Ecto neural progenitor cell (in vitro differentiated cells): ENCODE data around the gene PTPRF.
A peak's percentile ranks its signal among the peaks of the same experiment; 100 is the strongest.
"Not testable (repeated sequence)": the region's sequence is repeated elsewhere in the genome, so short reads cannot be mapped to it uniquely, and the experiment has no call there.

Experiments used
- DNase-seq: peaks from one replicate; pipeline ENCODE4 v3.0.0-alpha.2; 2018; ENCODE audit warnings: low spot score

PTPRF gene

GRCh38 chr1:43530483-43531106 is at the start of gene PTPRF:
Gene PTPRF (plus strand): TSS chr1:43530883. CDS start chr1:43545076, 14,193 bp downstream.
- peak; percentile 86 for DNase-seq

- DNase-seq, result no peak
These were observed 49.2 kb upstream of the PTPRF start for GRCh38 chr1:43481491-43481890.

GRCh38 chr1:43482215-43482614 is 48.5 kb upstream of the PTPRF start:
- DNase-seq, result no peak

DNA sequence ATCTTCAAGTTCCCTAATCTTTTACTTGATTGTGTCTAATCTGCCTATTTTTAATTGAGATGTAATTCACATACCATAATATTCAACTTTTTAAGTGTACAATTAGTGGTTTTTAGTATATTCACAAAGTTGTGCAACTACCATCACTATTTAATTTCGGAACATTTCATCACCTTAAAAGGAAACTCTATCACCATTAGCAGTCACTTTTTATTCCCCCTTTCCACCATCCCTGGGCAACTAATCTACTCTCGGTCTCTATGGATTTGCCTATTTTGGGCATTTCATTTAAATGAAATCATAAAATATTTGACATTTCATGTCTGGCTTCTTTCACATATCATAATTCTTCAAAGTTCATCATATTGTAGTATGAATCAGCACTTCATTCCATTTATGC is 46.3 kb upstream of the PTPRF start:
- DNase-seq, result no peak

GRCh38 chr1:43488165-43488564 is 42.5 kb upstream of the PTPRF start:
- no peak for DNase-seq

- DNase-seq, result no peak
These were observed 39.6 kb upstream of the PTPRF start for GRCh38 chr1:43491061-43491460.

GRCh38 chr1:43492826-43493225 is 37.9 kb upstream of the PTPRF start:
- no peak for DNase-seq

DNA sequence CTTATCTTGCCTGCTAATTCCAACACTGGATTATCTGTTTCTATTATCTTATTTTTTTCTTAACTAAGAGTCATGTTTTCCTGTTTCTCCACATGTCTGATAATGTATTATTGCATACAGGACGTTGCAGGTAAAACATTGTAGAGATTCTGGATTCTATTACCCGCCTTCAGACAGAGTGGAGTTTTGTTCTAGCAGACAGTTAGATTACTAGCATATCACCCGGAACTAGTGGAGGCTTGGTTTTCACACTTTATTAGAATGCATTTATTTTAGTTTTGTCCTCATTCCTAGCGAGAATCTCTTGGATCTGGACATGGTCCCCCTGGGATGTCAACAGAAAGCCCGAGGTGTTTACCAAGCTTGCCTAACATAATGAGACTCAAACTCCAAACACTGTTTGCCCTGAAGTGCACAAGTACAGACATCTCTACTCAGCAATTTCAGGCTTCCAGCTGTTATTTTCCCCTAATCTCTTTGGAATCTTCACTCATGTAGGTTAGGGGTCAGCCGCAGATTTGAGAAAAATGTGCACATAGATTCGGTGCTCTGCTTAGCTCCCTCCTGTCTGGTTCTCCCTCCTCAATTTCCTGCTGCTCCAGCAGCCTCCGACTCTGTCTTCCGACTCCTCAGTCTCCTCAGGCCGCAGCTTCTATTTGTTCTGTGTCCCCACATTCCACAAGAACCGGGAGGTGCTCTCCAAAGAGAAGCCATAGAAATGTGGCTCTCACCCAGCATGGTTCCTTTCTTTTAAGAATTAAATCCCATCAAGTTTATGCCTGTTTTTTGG is 36.8 kb upstream of the PTPRF start:
- DNase-seq, result no peak

DNA sequence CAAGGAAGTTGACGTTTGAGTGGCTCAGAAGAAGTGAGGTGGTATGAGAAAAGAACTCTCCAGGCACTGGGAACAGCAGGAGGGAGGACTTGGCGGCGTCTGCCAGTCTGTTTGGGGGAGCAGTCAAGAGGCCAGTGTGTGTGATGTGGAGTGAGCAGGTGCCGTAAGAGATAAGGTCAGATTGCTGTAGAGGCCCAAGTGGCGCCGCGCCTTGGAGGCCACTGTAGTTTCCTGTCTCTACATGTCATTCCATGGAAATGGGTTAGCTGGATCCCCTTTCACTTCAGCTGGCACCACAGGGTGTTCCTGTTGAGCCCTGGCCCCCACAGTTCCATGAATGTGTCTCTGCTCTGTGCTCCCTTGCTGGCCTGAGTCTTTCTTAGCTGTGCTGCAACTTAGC is 35.5 kb upstream of the PTPRF start:
- DNase-seq, result no peak

- DNase-seq, result no peak
These were observed 30.8 kb upstream of the PTPRF start for GRCh38 chr1:43499898-43500297.

- not testable (repeated sequence) for DNase-seq
These were observed 28.9 kb upstream of the PTPRF start for GRCh38 chr1:43501806-43502205.

- no peak for DNase-seq
These were observed 27.1 kb upstream of the PTPRF start for GRCh38 chr1:43503534-43503933.

DNA sequence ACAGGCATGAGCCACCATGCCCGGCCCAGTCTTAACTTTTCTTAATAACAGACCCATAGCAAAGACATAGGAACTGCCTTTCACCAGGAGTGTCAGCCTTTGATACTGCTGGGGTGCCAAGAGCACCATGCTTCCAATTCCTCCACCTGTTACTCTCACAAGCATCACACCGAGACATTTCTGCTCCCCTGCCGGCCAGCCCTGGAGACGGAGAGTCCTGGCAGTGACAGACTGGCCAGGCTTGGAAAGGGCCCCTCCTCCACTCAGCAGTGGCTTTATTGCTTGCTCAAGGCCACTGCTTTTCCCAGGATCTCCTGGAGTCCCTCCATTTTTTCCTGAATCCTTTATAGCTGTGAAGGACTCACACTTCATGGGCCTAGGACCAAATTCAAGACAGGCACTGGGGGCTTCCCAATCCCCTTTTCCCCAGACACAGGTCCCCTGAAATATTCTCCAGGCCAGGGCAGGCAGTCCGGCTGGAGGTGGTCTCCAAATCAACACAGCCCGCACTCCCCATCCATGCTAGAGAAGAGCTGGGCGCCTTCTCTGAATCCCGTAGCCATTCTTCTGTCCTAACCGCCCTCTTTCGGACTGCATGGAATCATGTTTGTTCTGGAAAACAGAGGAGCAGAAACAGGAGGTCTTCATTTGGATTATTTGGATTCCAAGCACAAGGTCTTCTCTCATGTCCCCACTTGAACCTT is 25.5 kb upstream of the PTPRF start:
- DNase-seq, result no peak

DNA sequence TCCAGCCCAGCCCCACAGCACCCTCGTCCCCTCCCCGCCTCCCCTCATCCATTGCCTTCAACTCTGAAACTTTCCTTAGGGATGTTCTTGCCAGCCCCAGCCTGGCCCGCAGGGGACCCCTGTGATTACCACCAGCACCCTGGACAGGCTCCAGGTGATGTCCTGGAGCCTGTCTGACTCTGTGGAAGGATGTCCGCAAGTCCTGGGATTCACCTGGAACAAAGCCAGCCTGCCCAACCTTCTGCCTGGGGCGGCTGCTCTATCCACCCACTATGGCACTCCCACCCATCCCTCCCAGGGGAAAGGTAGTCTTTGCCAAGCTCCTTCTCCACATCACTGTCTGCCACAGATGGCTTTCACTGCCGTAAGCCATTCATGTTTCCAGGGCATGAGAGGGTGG is 24.4 kb upstream of the PTPRF start:
- no peak for DNase-seq

GRCh38 chr1:43507296-43508295 is 23.1 kb upstream of the PTPRF start:
- DNase-seq, result no peak

DNA sequence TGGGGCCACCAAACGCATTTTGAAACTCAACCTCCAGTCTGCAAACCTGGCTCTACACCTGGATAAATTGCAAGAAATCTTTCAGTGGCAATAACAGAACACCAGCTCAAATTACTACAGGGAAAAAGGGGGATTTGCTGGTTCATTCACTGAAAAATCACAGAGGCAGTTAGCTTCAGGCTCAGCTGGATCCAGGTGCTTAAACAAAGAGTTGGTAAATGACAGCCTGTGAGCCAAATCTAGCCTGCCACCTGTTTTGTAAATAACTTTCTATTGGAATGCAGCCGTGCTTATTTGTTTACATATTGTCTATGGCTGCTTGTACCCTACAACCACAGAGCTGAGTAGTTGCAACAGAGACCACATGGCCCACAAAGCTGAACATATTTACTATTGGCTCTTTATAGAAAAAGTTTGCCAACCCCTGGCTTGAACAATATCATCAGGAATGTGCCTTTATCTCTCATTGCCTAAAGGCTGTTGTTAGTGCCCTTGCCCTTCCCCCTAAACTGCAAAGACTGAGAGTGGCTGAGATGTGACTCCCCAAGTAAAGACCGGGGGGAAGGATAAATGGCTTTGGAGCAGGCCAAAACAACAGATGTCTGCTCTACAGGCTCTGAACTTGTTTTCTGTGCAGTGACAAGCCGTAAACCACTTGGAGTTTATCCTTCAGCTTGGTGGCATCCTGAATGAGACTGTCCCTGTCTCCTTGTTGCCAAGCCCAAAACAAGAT is 21.5 kb upstream of the PTPRF start:
- DNase-seq, result no peak

DNA sequence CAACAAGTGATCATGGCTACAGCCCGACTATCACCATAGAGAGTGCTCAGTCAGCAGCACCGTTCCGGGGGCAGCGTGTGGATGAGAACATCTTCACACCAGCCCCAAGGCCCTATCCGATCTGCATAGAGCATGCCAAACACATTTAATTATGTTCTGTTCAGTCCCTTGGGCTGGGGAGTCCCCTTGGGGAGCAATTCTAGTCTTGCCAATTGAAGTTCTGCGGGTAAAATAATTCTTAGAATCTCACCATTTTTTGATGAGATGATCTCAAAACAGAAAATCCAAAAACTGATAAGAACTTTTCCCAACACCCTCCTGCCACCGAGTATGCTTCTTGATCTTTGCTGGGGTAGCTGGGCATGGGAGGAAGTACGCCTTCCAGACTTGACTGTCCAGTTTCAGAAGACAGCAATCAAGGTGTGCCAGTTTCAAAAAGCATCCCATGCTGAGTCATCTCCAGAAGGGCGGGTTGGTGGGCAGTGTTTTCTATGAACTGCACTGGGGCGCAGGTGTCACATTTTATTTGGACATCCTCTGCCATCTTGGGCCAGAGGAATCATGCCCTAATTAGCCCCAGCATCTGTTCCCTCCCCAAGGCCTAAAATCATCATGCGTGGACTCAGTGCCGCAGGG is 20.8 kb upstream of the PTPRF start:
- no peak for DNase-seq

DNA sequence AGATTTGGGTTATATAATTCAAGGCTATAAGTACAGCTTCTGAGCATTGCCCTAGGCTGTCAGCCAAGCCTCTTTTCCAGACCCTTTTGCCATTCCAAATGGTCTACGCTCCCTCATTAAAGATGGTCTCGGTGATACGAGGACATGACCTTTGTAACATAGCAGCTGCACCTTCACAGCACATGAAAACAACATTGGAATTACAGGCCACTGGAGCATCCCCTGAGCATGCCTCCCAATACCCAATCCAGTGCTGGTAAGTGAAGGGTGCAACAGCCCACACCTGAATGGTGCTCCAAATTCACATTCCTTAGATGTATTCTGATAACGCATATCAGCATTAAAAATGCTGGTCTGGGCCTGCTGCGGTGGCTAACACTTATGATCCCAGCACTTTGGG is 20.1 kb upstream of the PTPRF start:
- no peak for DNase-seq

- DNase-seq, result peak; percentile 7
These were observed 19.3 kb upstream of the PTPRF start for GRCh38 chr1:43511394-43511793.

DNA sequence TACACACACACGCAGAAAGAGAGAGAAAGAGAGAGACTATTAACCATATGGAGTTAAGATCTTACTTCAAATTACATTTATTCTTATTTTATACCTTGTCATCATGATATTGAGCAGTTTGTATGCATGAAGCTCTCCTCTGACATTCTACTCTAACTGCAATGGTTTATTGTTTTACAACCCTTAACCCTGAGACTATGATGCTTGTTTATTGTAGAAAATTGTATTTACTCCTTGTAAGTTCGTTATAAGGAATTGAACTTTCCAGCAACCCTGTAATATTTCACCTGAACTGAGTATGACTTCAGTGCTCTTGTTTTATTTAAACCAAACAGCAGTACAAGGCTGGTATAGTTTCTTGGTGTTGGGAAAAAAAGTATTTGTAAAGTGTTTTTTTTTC is 18.6 kb upstream of the PTPRF start:
- DNase-seq, result no peak

- DNase-seq, result peak; percentile 23
These were observed 18.0 kb upstream of the PTPRF start for GRCh38 chr1:43512681-43513080.
